ENCODE data around the gene HERC3.

Gene HERC3

DNA sequence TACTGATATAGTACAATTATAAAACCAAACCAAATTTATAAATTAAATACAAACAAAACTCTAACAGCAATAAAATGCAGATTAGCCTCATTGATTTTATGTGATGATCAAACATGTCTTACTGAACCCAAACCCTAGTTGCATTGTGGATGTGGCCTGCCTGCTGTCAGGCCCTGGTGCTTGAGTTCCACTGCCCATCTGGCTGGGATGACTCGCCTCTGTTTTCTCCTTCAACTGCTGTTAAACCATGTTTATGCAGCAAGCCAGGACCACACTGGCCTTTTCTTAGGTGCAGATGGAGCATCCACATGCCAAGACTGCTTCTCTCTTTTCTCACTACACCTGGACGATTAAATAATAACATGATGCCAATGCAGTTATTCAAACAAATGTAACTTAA lies 82.7 kb downstream of the HERC3 start:
- no peak for TF ChIP-seq SPI1 (IDR thresholded peaks at IDR 0.05; ENCODE audit: low read depth, low read length)
- no peak for TF ChIP-seq POLR2AphosphoS5 (IDR thresholded peaks at IDR 0.05; ENCODE audit: low read depth, low read length)
- no peak for TF ChIP-seq TAF1 (IDR thresholded peaks at IDR 0.05; ENCODE audit: low read depth, low read length)
- no peak for TF ChIP-seq PAX5 (IDR thresholded peaks at IDR 0.05; ENCODE audit: insufficient read depth, low read length, severe bottlenecking)
- TF ChIP-seq POLR2A (IDR thresholded peaks at IDR 0.05; ENCODE audit: low read depth, low read length): no peak
- TF ChIP-seq POU2F2 (IDR thresholded peaks at IDR 0.05; ENCODE audit: low read depth, low read length): no peak
- DNase-seq (ENCODE audit: insufficient read length, low spot score) (no peak), FAIRE-seq (no peak)

DNA sequence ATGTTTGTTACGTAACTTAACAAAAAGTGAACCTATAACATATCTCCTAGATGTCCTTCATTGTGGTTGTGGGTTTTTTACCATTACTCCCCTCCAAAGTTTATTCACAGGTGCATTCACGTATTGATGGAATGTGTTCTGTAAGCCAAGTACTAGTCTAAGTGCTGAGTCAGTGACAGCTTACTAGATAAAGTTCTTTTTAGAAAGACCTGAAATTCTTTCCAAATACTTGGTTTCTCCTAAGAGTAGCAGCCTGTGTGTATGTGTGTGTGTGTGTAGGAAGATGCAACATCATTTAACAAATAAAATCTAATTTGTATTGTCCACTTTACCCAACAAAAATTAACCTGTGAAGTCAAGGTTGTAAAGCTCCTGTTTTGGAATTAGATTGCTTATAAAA lies 83.3 kb downstream of the HERC3 start:
- TF ChIP-seq POLR2AphosphoS5 (IDR thresholded peaks at IDR 0.05; ENCODE audit: low read depth, low read length): no peak
- TF ChIP-seq PAX5 (IDR thresholded peaks at IDR 0.05; ENCODE audit: insufficient read depth, low read length, severe bottlenecking): no peak
- TF ChIP-seq TAF1 (IDR thresholded peaks at IDR 0.05; ENCODE audit: low read depth, low read length): no peak
- no peak for TF ChIP-seq POLR2A (IDR thresholded peaks at IDR 0.05; ENCODE audit: low read depth, low read length)
- no peak for TF ChIP-seq POU2F2 (IDR thresholded peaks at IDR 0.05; ENCODE audit: low read depth, low read length)
- no peak for TF ChIP-seq SPI1 (IDR thresholded peaks at IDR 0.05; ENCODE audit: low read depth, low read length)
- FAIRE-seq (no peak), DNase-seq (ENCODE audit: insufficient read length, low spot score) (no peak)

DNA sequence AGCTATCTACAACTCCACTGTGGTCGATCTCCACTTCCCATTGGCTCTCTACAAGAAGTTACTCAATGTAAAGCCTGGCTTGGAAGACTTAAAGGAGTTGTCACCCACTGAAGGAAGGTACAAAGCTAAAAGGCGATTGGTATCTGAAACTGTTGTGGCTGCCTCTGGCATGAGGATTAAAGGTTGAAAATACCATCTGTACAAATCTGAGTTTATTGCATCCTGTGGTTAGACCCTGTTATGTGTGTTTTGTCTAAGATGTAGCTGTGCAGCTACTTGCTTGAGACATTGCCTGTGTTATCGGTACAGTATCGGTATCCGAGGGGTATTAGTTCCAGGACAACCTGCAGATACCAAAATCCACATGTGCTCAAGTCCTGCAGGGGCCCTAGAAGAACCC lies 88.9 kb downstream of the HERC3 start:
- FAIRE-seq: no peak
- no peak for DNase-seq (ENCODE audit: insufficient read length, low spot score)
- TF ChIP-seq TAF1 (IDR thresholded peaks at IDR 0.05; ENCODE audit: low read depth, low read length) (no peak), PAX5 (IDR thresholded peaks at IDR 0.05; ENCODE audit: insufficient read depth, low read length, severe bottlenecking) (no peak)

DNA sequence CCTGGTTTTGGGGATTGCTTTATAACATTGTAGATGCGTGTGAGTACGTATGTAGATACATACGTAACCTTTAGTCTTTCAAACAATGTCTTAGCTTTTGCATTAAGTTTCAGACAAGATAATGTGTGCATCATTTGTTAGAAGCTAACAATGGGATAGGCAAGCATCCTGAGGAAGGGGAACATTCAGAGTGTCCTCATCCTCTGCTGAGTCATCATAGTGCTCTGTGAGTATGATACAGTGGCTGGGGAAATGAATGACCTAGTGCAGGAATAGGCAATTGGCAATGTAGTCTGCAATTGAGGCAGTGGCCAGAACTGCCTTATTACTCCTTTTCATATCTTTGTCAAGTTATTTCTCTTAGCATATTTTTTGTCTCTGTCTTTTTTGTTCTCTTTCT lies 98.1 kb downstream of the HERC3 start:
- FAIRE-seq (no peak), DNase-seq (ENCODE audit: insufficient read length, low spot score) (no peak)
- TF ChIP-seq SPI1 (IDR thresholded peaks at IDR 0.05; ENCODE audit: low read depth, low read length) (no peak), POLR2AphosphoS5 (IDR thresholded peaks at IDR 0.05; ENCODE audit: low read depth, low read length) (no peak), POLR2A (IDR thresholded peaks at IDR 0.05; ENCODE audit: low read depth, low read length) (no peak), POU2F2 (IDR thresholded peaks at IDR 0.05; ENCODE audit: low read depth, low read length) (no peak)

DNA sequence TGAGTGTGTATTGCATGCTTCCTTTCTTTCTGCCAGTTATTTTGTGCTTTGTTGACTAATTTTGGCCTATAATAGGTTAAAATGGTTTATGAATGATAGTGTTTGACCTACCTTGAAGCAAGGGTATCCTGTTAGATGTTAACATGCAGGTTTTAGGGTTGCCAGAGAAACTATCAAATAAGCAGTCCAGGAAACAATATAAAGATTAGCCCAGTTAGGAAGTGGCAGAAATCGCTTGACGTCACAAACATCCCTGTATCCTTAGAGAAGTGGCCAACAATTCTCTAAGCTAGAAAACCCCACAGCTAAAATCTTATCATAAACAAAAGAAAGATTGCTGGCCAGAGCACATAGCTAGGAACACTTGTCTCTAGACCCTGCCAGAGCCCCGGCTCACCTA lies 101.5 kb downstream of the HERC3 start:
- FAIRE-seq (no peak), DNase-seq (ENCODE audit: insufficient read length, low spot score) (no peak)
- TF ChIP-seq SPI1 (IDR thresholded peaks at IDR 0.05; ENCODE audit: low read depth, low read length) (no peak), PAX5 (IDR thresholded peaks at IDR 0.05; ENCODE audit: insufficient read depth, low read length, severe bottlenecking) (no peak), POLR2AphosphoS5 (IDR thresholded peaks at IDR 0.05; ENCODE audit: low read depth, low read length) (no peak), POLR2A (IDR thresholded peaks at IDR 0.05; ENCODE audit: low read depth, low read length) (no peak), TAF1 (IDR thresholded peaks at IDR 0.05; ENCODE audit: low read depth, low read length) (no peak), POU2F2 (IDR thresholded peaks at IDR 0.05; ENCODE audit: low read depth, low read length) (no peak)

DNA sequence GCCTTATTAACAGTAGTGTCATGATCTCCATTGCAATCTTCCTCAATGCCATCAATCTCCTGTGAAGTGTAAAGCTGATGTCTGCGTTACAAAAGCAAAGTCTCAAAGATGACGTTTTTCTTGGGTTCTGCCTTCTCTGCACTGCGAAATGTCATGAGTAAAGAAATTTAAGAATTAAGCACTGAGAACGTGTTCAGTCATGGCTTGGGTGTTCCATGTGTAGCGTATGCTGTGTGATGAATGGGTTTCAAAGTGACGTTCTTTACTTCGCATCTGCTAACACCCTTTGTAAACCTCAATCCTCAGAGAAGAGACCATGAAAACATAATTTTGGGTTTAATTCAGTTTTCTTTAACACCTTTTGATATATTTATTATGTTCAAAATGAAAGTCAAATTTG lies 104.3 kb downstream of the HERC3 start:
- TF ChIP-seq TAF1 (IDR thresholded peaks at IDR 0.05; ENCODE audit: low read depth, low read length): no peak
- TF ChIP-seq POLR2AphosphoS5 (IDR thresholded peaks at IDR 0.05; ENCODE audit: low read depth, low read length): no peak
- TF ChIP-seq SPI1 (IDR thresholded peaks at IDR 0.05; ENCODE audit: low read depth, low read length): no peak
- TF ChIP-seq PAX5 (IDR thresholded peaks at IDR 0.05; ENCODE audit: insufficient read depth, low read length, severe bottlenecking): no peak
- no peak for TF ChIP-seq POLR2A (IDR thresholded peaks at IDR 0.05; ENCODE audit: low read depth, low read length)
- TF ChIP-seq POU2F2 (IDR thresholded peaks at IDR 0.05; ENCODE audit: low read depth, low read length): no peak
- FAIRE-seq: no peak
- no peak for DNase-seq (ENCODE audit: insufficient read length, low spot score)

DNA sequence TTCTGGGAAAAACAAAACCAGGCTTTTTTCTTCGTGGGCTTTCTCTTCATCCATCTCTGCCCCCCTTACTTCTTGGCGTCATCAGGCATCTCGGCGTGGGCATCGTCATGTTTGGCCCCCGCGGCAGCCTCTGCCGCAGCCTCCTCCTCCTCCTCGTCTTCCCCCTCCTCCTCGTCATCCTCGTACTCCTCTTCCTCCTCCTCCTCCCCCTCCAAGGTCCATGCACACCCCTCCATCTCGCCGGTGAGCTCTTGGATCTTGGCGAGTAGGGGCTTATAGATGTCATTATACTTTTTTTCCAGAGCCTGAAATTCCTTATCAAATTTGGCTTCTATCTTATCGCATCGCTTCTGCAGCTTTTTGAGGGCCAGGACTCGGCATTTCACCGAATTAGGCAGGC lies 104.9 kb downstream of the HERC3 start:
- TF ChIP-seq PAX5 (IDR thresholded peaks at IDR 0.05; ENCODE audit: insufficient read depth, low read length, severe bottlenecking) (no peak), POLR2A (IDR thresholded peaks at IDR 0.05; ENCODE audit: low read depth, low read length) (no peak), POU2F2 (IDR thresholded peaks at IDR 0.05; ENCODE audit: low read depth, low read length) (no peak), SPI1 (IDR thresholded peaks at IDR 0.05; ENCODE audit: low read depth, low read length) (no peak), TAF1 (IDR thresholded peaks at IDR 0.05; ENCODE audit: low read depth, low read length) (no peak), POLR2AphosphoS5 (IDR thresholded peaks at IDR 0.05; ENCODE audit: low read depth, low read length) (no peak)
- DNase-seq (ENCODE audit: insufficient read length, low spot score) (no peak), FAIRE-seq (no peak)

DNA sequence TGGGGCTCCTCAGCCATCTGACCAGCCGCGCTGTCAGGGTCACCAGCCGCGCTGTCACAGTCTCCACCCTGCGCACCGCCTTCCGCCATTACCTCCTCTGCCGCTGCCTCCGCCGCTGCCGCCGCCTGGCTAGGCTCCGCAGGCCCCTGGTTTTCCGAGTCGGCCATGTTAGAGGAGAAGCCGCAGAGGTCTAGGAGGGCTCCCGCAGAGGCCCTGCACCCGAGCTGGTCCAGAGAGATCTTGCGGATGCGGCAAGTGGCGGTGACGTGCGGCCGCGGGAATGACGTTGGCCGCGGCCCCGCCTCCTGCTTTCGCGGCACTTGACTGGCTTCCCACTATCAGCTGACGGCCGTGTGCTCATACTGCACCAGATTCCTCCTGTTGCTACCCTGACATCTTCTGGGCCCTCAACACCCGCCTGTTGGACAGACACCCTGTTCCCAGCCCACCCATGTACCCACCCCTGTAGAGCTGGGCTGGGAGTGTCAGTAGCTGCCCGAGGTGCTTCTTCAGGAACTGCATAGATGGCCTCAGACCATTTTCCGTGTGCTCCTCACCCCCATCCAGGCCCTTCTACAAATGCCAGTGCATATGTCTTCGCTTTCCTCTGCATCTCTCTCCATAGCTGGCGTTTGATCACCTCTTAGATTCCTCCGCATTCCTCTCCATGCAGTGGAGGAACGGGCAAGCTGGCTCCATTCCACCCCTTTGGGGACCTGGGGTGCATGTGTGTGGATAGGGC lies 105.5 kb downstream of the HERC3 start, which contains the start of gene NAP1L5:
Gene NAP1L5, minus strand, starts transcription at position 242 of the 742 bp plus-strand sequence. Its CDS starts 75 bp downstream, at position 167.
- TF ChIP-seq PAX5 (IDR thresholded peaks at IDR 0.05; ENCODE audit: insufficient read depth, low read length, severe bottlenecking) (no peak), TAF1 (IDR thresholded peaks at IDR 0.05; ENCODE audit: low read depth, low read length) (no peak), POLR2A (IDR thresholded peaks at IDR 0.05; ENCODE audit: low read depth, low read length) (no peak)
- DNase-seq (ENCODE audit: insufficient read length, low spot score): peak; percentile 32
- FAIRE-seq: peak; percentile 86

DNA sequence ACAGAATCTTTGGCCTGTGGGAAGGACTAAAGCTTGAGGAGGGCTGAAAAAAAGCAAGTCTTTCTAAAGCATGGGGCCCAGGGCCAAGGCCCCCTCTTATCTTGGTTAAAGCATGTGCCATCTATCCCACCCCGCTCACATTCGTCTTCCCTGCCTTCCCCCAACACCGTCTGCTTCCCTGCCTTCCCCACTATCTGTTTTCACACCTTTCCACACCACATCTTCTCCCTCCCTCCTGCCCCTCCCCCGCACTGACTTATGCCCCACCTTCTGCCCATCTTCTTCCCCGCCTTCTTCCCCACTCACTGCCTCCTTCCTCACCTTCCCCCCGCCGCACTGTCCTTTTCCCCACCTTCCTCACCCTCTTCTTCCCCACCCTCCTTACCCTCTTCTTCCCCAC lies 106.2 kb downstream of the HERC3 start:
- DNase-seq (ENCODE audit: insufficient read length, low spot score) (no peak), FAIRE-seq (no peak)

DNA sequence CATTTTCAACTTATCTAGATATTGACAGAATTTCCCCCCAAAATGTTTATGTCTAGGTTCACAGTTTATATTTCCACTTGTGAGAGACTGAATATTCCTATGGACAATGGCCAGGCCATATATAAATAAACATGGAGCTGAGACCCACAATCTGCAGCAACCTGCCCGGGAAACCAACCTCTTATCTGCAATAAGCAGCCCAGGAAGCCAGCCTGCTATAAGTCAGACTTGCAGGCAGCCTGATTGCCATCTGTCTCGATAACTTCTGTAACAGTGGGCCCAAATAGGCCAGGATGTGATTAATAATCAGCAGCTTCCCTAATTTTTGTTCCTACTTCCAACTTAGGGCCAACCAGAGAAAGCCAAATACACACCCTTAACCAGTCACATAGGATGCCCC lies 110.5 kb downstream of the HERC3 start:
- TF ChIP-seq POLR2AphosphoS5 (IDR thresholded peaks at IDR 0.05; ENCODE audit: low read depth, low read length) (no peak), SPI1 (IDR thresholded peaks at IDR 0.05; ENCODE audit: low read depth, low read length) (no peak), POLR2A (IDR thresholded peaks at IDR 0.05; ENCODE audit: low read depth, low read length) (no peak), PAX5 (IDR thresholded peaks at IDR 0.05; ENCODE audit: insufficient read depth, low read length, severe bottlenecking) (no peak), TAF1 (IDR thresholded peaks at IDR 0.05; ENCODE audit: low read depth, low read length) (no peak), POU2F2 (IDR thresholded peaks at IDR 0.05; ENCODE audit: low read depth, low read length) (no peak)
- DNase-seq (ENCODE audit: insufficient read length, low spot score) (no peak), FAIRE-seq (no peak)

More for the DNA sequence above, 106.2 kb downstream of the HERC3 start:
- TF ChIP-seq SPI1 (IDR thresholded peaks at IDR 0.05; ENCODE audit: low read depth, low read length): no peak
- TF ChIP-seq POU2F2 (IDR thresholded peaks at IDR 0.05; ENCODE audit: low read depth, low read length): no peak
- no peak for TF ChIP-seq POLR2A (IDR thresholded peaks at IDR 0.05; ENCODE audit: low read depth, low read length)
- no peak for TF ChIP-seq TAF1 (IDR thresholded peaks at IDR 0.05; ENCODE audit: low read depth, low read length)

Data from GM12891 (cell line).